Left ventricle myocardium inferior (tissue), 1 donor: ENCODE measurements around the gene AK1. TPM values are rescaled to one million over a fixed set of nuclear protein-coding genes. Genes with fewer than 3 reads are reported as not detected.

ENCODE experiments used
- DNase-seq: peaks from one replicate; pipeline ENCODE4 v3.0.0-alpha.2; 2020
- H3K27ac ChIP-seq: fragments of 200-600 bp; replicated peaks from 2 replicates; pipeline ENCODE4 v1.8.0; 2021
- H3K27me3 ChIP-seq: fragments of 200-600 bp; 2 replicates; pipeline ENCODE4 v1.8.0; 2021; ENCODE audit warnings: low read depth
- H3K36me3 ChIP-seq: fragments of 200-600 bp; 2 replicates; pipeline ENCODE4 v1.8.0; 2021
- H3K4me1 ChIP-seq: fragments of 200-600 bp; 2 replicates; pipeline ENCODE4 v1.8.0; 2021
- H3K4me3 ChIP-seq: fragments of 200-600 bp; 2 replicates; pipeline ENCODE4 v1.8.0; 2021; ENCODE audit warnings: mild to moderate bottlenecking, moderate library complexity
- H3K9me3 ChIP-seq: fragments of 200-600 bp; replicated peaks from 2 replicates; pipeline ENCODE4 v1.8.0; 2021
- intact Hi-C: fragments of 100-400 bp; cut with micrococcal nuclease; formaldehyde crosslinking; loops from one replicate; pipeline ENCODE4 v1.11.0; 2022
- total RNA-seq: library from RNA; stranded (reverse); fragmentation: NEBNext Ultra II Directional; extraction: Animal tissue kit (Norgen Biotek cat#: 25700); gene quantifications from one replicate; pipeline ENCODE4 v1.2.1, GENCODE V29; 2021
- TF ChIP-seq, protein P1 (sequence below): fragments of 200-600 bp; IDR thresholded peaks from 2 replicates; pipeline ENCODE4 v1.8.0; 2021; ENCODE audit warnings: antibody characterized with exemption, mild to moderate bottlenecking, borderline replicate concordance
- donor health status: DM: no; HTN: yes; CAD: no; lungs with severe emphysema.

The AK1 gene
- total RNA-seq, 1 donor from 2014 or later = 844 TPM

DNA sequence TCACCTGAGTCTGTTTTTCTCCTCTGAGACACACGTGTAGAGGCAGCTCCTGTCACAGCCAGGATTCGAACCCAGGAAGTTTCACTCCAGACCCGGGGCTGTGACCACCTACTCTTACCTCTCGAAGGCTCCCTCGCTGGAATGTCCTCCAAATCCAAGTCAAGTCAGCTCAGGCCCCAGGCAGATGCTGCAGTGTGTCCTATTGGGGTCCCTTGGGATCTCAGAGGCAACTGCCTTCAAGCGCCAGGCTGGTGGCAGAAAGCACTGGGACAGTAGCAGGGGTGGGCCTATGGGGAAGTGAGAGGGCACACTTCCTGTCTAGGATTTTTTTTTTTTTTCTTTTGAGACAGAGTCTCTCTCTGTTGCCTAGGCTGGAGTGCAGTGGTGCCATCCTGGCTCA, 40.1 kb upstream of the AK1 start:
- Histone ChIP-seq H3K4me1 (peaks cover 63% of the 10 kb centered on the region), H3K36me3 (peaks cover 12% of the 10 kb centered on the region), H3K4me3 (peak overlapping the region; percentile 84), H3K27me3 (peaks cover 9% of the 10 kb centered on the region), H3K27ac (peak overlapping the region; percentile 82), H3K9me3 (no peaks in the 10 kb centered on the region)
- intact Hi-C loops = no loop called here
- DNase-seq = no peak
- TF ChIP-seq, protein P1, sequence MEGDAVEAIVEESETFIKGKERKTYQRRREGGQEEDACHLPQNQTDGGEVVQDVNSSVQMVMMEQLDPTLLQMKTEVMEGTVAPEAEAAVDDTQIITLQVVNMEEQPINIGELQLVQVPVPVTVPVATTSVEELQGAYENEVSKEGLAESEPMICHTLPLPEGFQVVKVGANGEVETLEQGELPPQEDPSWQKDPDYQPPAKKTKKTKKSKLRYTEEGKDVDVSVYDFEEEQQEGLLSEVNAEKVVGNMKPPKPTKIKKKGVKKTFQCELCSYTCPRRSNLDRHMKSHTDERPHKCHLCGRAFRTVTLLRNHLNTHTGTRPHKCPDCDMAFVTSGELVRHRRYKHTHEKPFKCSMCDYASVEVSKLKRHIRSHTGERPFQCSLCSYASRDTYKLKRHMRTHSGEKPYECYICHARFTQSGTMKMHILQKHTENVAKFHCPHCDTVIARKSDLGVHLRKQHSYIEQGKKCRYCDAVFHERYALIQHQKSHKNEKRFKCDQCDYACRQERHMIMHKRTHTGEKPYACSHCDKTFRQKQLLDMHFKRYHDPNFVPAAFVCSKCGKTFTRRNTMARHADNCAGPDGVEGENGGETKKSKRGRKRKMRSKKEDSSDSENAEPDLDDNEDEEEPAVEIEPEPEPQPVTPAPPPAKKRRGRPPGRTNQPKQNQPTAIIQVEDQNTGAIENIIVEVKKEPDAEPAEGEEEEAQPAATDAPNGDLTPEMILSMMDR = no peak

DNA sequence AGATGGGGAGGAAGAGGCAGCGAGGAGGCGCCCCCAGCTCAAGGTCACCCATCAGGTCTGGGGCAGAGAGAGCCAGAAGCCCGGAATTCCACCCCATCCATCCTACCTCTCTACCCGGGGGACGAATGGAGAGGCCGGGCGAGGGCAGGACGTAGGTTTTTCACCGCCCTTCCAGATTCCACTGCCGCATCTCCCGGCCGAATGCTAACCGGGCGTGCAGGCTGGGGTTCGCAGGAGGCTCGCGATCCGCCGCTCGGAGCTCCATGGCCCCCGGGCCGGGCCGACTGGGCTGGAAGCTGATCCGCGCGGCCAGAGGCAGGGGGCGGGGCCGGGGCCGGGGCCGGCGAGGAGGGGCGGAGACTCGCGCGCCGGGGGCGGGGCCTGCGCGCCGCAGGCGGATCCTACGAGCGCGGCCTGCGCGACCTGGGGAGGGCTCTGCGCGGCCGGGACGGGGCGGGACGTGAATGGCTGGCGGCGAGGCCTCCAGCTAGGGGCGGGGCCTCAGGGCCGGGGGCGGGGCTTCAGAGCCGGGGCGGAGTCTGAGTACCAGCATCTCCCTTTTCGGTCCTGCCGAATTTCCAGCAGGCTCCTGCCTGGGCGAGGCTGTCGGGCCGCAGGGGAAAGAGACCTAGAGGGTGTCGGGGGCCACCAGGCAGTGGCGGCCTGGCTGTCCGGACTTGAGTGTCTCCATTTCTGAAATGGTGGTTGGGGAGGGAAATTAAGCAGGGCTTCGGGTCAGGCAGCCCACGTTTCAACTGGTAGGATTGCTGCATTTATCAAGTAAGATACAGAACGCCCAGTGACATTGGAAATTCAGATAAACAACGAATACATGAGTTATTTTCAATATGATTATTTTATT, 39.5 kb upstream of the AK1 start, which contains the start of gene ST6GALNAC4:
Gene ST6GALNAC4 (minus strand): TSS at position 322 of the 862 bp plus-strand sequence. CDS start 622 bp downstream, outside the sequence.
- Histone ChIP-seq H3K4me3 (peak within 1 kb of the TSS; percentile 84), H3K27me3 (peaks cover 4% of the 10 kb centered on the region), H3K27ac (peak within 1 kb of the TSS; percentile 82), H3K36me3 (peaks cover 18% of the 10 kb centered on the region), H3K9me3 (no peaks in the 10 kb centered on the region), H3K4me1 (peaks cover 61% of the 10 kb centered on the region)
- peak; percentile 96 for DNase-seq
- intact Hi-C loops = no loop called here
- TF ChIP-seq, protein P1 = no peak

DNA sequence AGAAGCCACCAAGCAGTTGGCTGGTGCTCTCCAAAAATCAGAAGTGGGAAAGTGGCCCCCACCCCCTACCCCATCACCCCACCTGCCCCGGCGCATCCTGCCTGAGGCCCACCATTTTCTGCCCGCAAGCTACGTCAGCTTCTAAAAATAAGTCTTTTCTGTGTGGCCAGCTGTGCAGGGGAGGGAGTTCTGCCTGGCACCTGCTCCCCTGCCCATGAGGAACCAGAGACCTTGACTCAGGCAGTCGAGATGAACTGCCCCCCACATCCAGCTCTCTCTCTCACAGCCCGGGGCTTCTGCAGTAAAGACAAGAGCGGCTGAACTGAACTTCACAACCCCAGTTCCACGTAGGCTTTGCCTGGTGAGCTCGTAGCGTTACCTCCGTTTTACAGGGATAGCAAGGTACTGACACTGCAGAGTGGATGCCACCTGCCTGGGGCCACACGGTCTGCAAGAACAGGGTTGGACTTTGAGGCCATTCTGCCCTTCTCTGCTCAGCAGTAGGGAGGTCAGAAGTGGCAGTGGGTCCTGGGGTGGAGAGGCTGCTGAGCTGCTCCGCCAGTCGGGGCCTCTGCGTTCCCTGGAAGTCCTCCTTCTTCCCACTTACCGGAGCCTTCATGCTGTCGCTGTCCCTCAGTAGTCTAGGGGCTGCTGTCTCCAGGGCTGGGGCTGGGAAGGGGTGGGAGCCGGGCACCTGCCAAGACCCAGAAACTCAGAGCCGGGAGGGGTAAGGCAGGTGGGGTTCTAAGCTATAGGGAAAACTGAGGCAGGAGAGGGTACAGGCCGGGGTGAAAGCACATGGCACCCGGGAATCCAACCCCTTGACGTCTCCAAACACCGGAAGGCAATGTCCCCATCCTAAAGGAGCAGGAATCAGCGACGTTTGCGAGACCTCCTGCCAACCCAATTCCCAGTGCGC, 38.6 kb upstream of the AK1 start:
- no peak for DNase-seq
- Histone ChIP-seq H3K4me1 (peaks cover 52% of the 10 kb centered on the region), H3K4me3 (peak overlapping the region; percentile 84), H3K9me3 (no peaks in the 10 kb centered on the region), H3K36me3 (peaks cover 27% of the 10 kb centered on the region), H3K27ac (peak overlapping the region; percentile 82), H3K27me3 (no peaks in the 10 kb centered on the region)
- TF ChIP-seq, protein P1 = no peak
- intact Hi-C loops = no loop called here

DNA sequence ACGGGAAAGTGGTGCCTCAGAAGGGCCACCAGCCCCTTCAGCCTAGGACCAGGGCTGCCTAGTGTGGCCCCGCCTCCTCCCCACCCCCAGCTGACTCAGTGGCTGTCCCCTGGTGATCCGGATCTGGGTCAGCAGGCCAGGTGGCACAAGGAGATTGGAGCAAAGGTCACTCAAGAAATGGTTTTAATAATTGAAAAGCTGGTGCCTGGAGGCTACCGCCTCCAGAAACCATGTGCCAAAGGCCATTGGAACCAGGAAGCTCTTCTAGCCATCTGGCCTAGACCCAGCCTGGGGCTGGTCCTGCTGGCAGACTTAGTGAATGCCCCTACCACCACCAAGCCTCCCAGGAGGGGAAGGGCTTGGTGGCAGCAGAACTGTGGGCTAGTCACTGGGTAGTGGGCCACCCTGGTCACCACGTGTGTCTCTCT, 37.9 kb upstream of the AK1 start:
- Histone ChIP-seq H3K4me1 (peaks cover 54% of the 10 kb centered on the region), H3K4me3 (peak overlapping the region; percentile 84), H3K27ac (no peak overlapping the region), H3K9me3 (no peaks in the 10 kb centered on the region), H3K27me3 (no peaks in the 10 kb centered on the region), H3K36me3 (peaks cover 31% of the 10 kb centered on the region)
- intact Hi-C loops = no loop called here
- DNase-seq = no peak
- TF ChIP-seq, protein P1 = no peak

DNA sequence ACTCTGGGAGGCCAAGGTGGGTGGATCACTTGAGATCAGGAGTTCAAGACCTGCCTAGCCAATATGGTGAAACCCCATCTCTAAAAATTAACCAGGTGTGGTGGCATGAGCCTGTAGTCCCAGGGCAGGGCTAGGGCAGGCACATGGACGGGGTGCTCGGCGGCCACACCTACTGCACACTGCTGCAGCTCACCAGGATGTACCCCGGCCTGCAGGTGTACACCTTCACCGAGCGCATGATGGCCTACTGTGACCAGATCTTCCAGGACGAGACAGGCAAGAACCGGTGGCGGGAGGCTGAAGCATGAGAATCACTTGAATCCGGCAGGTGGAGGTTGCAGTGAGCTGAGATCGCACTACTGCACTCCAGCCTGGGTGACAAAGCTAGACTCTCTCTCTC, 36.2 kb upstream of the AK1 start:
- DNase-seq = no peak
- intact Hi-C loops = no loop called here
- peaks cover 43% of the 10 kb centered on the region for H3K36me3 ChIP-seq

More for the DNA sequence above, 36.2 kb upstream of the AK1 start:
- TF ChIP-seq, protein P1 = no peak
- no peaks in the 10 kb centered on the region for H3K9me3 ChIP-seq
- no peaks in the 10 kb centered on the region for H3K27me3 ChIP-seq
- H3K27ac ChIP-seq = no peak overlapping the region
- no peak overlapping the region for H3K4me3 ChIP-seq
- H3K4me1 ChIP-seq = peaks cover 45% of the 10 kb centered on the region
